C4-2B (cell line): ENCODE measurements around the gene GTF2A1.

Source experiments
- H3K27ac ChIP-seq: fragments of 450-650 bp; 2 replicates; pipeline ENCODE4 v1.5.1; 2017
- ZFX ChIP-seq: fragments of 450-650 bp; IDR thresholded peaks from 2 replicates; pipeline ENCODE4 v1.6.1; 2017
- TF ChIP-seq, protein P1 (sequence below): fragments of 450-650 bp; conservative IDR thresholded peaks from 2 replicates; pipeline ENCODE4 v1.5.1; 2017; ENCODE audit warnings: mild to moderate bottlenecking

GTF2A1 gene

DNA sequence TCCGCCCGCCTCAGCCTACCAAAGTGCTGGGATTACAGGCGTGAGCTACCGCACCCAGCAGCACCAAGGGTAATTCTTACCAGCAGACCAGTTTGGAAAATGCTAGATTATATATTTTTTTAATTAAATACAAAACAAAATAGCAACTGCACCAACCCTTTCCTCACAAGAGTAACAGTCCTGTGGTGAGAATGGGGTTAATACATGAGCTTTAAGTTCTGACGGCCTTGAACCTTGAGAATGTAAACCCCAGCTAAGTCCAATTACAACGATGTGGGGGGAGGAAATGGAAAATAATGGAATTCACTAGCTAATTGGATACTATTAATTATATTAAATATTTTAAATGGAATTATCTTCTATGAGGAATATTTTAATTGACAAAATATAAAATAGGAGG is 82.3 kb downstream of the GTF2A1 start:
- no peak overlapping the region for H3K27ac ChIP-seq
- no peak for TF ChIP-seq ZFX
- TF ChIP-seq, protein P1, sequence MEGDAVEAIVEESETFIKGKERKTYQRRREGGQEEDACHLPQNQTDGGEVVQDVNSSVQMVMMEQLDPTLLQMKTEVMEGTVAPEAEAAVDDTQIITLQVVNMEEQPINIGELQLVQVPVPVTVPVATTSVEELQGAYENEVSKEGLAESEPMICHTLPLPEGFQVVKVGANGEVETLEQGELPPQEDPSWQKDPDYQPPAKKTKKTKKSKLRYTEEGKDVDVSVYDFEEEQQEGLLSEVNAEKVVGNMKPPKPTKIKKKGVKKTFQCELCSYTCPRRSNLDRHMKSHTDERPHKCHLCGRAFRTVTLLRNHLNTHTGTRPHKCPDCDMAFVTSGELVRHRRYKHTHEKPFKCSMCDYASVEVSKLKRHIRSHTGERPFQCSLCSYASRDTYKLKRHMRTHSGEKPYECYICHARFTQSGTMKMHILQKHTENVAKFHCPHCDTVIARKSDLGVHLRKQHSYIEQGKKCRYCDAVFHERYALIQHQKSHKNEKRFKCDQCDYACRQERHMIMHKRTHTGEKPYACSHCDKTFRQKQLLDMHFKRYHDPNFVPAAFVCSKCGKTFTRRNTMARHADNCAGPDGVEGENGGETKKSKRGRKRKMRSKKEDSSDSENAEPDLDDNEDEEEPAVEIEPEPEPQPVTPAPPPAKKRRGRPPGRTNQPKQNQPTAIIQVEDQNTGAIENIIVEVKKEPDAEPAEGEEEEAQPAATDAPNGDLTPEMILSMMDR = no peak

DNA sequence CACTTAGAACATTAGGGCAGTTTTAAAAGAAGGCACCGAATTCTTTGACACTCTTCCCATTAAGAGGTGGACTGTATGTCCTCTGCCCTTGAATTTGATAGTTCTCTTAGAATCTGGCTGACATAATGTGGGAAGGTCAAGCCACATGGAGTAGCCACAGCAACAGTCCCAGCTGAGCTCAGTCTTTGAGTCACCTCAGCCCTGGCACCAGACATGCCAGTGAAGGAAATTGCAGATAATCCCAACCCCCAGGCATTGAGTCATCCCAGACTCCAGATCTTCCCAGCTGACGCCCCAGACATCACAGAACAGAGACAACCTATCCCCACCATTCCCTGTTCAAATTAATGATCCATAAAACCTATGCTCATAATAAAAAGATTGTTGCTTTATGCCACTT is 83.4 kb downstream of the GTF2A1 start:
- H3K27ac ChIP-seq = no peak overlapping the region
- TF ChIP-seq ZFX = no peak
- TF ChIP-seq, protein P1 = no peak

DNA sequence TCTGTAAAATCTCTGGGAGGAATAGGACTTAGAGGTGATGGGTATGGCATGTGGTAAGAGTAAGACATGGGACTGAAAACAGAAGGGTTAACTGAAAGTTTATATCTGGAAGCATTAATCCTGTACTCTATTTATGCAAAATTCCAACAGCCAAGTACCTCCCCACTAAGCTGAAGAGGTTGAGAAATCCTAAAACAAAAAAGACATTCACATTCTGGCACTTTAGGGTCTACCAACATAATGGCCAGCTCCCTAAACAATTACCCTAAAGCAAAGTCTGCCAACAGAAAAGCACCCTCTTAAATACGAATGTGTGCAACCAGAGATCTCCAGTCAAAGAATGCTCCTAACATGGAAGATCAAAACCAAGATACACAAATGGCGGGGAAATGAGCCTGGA is 87.4 kb downstream of the GTF2A1 start:
- H3K27ac ChIP-seq = no peak overlapping the region
- TF ChIP-seq ZFX = no peak
- TF ChIP-seq, protein P1 = no peak

- H3K27ac ChIP-seq = no peak overlapping the region
- TF ChIP-seq, protein P1 = no peak
- TF ChIP-seq ZFX = no peak
Measured at GRCh38 chr14:81132468-81132867, 88.3 kb downstream of the GTF2A1 start.

DNA sequence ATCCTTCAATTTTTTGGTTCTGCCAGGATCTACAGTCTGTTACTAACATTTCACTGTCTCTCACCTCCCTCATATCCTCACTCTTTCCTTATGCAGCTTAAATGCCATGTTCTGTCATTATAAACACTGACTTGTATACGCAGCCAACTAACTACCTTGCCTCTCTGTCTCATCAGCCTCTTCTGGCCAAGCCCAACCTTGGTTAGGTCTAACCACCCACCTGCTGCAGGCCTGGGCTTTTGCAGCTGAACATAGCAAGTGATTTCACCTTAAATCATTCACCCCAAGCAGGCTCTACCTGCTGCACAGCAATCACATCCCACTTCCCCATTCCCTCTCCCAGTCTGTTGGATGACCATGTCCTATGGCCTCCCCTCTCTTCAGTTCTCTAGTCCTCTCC is 91.5 kb downstream of the GTF2A1 start:
- TF ChIP-seq, protein P1 = no peak
- no peak for TF ChIP-seq ZFX
- no peak overlapping the region; the same call in 1 of the 2 replicates for H3K27ac ChIP-seq

DNA sequence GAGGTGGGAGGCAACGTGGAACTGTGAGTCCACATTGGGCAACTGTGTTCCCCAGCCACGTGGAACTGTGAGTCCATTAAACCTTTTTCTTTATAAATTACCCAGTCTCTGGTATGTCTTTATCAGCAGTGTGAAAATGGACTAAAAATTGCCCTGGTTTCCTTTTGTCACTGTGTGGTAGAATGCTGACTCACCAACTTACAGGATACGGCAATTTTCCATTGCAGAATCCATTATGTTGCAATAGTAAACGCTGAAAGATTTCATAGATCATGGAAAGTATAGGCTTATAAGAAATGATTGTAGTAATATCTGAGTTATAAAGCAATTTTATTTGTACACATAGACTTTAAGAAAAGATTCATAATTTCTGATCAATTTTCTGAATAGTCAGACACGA is 93.0 kb downstream of the GTF2A1 start:
- no peak overlapping the region for H3K27ac ChIP-seq
- no peak for TF ChIP-seq ZFX
- TF ChIP-seq, protein P1 = no peak

GRCh38 chr14:81125536-81125935 is 95.2 kb downstream of the GTF2A1 start:
- TF ChIP-seq, protein P1 = no peak
- TF ChIP-seq ZFX = no peak
- no peak overlapping the region for H3K27ac ChIP-seq
